Endodermal cell (in vitro differentiated cells): ENCODE results near the gene DTX3. TPM values are rescaled to one million over a fixed set of nuclear protein-coding genes. Genes with fewer than 3 reads are reported as not detected.

ENCODE experiments used
- DNase-seq: peaks from one replicate; pipeline ENCODE4 v3.0.0-alpha.2; 2017
- H3K27ac ChIP-seq: 2 replicates; pipeline ENCODE4 v1.5.1; 2013; ENCODE audit warnings: mild to moderate bottlenecking, low read depth, low read length, moderate library complexity
- H3K27me3 ChIP-seq: 2 replicates; pipeline ENCODE4 v1.6.1; 2013; ENCODE audit warnings: mild to moderate bottlenecking, low read length, moderate library complexity; ENCODE audit not compliant: insufficient read depth, control insufficient read depth, poor library complexity, severe bottlenecking
- H3K36me3 ChIP-seq: 2 replicates; pipeline ENCODE4 v1.7.0; 2013; ENCODE audit warnings: mild to moderate bottlenecking, low read length, moderate library complexity; ENCODE audit not compliant: control insufficient read depth, insufficient read depth
- H3K4me1 ChIP-seq: one replicate; pipeline ENCODE4 v1.7.0; 2013; ENCODE audit warnings: low read length; ENCODE audit not compliant: control insufficient read depth, insufficient read depth
- H3K4me3 ChIP-seq: 2 replicates; pipeline ENCODE4 v1.5.1; 2013; ENCODE audit warnings: mild to moderate bottlenecking, low read length, moderate library complexity
- H3K9ac ChIP-seq: 2 replicates; pipeline ENCODE4 v1.6.1; 2013; ENCODE audit warnings: mild to moderate bottlenecking, low read length, moderate library complexity; ENCODE audit not compliant: poor library complexity, severe bottlenecking; ENCODE audit errors: extremely low read depth
- H3K9me3 ChIP-seq: 2 replicates; pipeline ENCODE4 v1.6.1; 2013; ENCODE audit warnings: mild to moderate bottlenecking, low read length, moderate library complexity; ENCODE audit not compliant: control insufficient read depth
- H3K27ac Mint-ChIP-seq: 2 replicates; pipeline ENCODE4 v1.8.0; 2020; ENCODE audit warnings: mixed read lengths
- H3K27me3 Mint-ChIP-seq: 2 replicates; pipeline ENCODE4 v1.8.0; 2021; ENCODE audit warnings: mild to moderate bottlenecking, mixed read lengths; ENCODE audit not compliant: insufficient read depth
- H3K36me3 Mint-ChIP-seq: 2 replicates; pipeline ENCODE4 v1.8.0; 2020; ENCODE audit warnings: low read depth, mixed read lengths
- H3K4me1 Mint-ChIP-seq: 2 replicates; pipeline ENCODE4 v1.8.0; 2020; ENCODE audit warnings: mixed read lengths
- H3K4me3 Mint-ChIP-seq: 2 replicates; pipeline ENCODE4 v1.8.0; 2020; ENCODE audit warnings: mild to moderate bottlenecking, moderate library complexity, mixed read lengths
- H3K9me3 Mint-ChIP-seq: 2 replicates; pipeline ENCODE4 v1.8.0; 2020; ENCODE audit warnings: mild to moderate bottlenecking, mixed read lengths
- CTCF ChIP-seq: fragments of 200-600 bp; sonication (generic); conservative IDR thresholded peaks from 2 replicates; pipeline ENCODE4 v1.5.0; 2021; ENCODE audit warnings: antibody characterized with exemption, mild to moderate bottlenecking
- WGBS, 2 experiments: methylation state at CpG; one replicate each; pipeline versions ENCODE4 v1.1.5 to v1.1.7; 2013; ENCODE audit warnings: missing lambda C conversion rate in 2 of 2, mixed read lengths in 1 of 2; ENCODE audit not compliant: insufficient coverage in 1 of 2, insufficient read length in 1 of 2; 5-methylcytosine and 5-hydroxymethylcytosine counted together
- total RNA-seq, 2 donors: library from RNA; stranded (reverse); fragmentation: NEBNext Ultra II Directional in 1 of 2; extraction: Animal tissue kit (Norgen Biotek cat#: 25700) in 1 of 2; gene quantifications; 2 replicates in 1 of 2; 3 replicates in 1 of 2; pipeline ENCODE4 v1.2.1, GENCODE V29; 2021

The DTX3 gene
- total RNA-seq, 2 donors from 2014 or later = 59.6 to 62.6 TPM

DNA sequence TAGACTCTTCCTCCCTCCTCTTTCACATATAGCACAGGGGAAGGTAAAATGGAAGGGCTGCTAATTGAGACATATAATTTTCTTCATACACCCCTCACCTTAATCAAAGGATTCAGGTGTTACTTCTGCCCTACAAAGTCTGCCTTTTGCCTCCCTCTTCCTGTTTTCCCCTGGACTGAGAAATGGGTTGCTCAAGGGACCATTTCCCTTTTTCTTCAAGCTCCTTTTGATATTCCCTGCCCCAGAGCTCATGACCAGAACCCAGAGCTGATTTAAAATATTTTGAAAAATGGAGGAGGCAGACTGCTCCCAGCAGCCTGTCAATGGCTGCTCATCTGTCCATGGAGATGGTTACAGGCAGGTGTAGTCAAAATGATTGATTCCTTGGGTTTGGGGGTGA, 19.9 kb upstream of the DTX3 start:
- no peaks in the 10 kb centered on the region for H3K9me3 ChIP-seq
- no peak overlapping the region for H3K4me3 ChIP-seq
- Mint-ChIP-seq H3K27me3 (peaks cover 4% of the 10 kb centered on the region), H3K27ac (no peak overlapping the region), H3K36me3 (peaks cover 8% of the 10 kb centered on the region), H3K4me3 (no peak overlapping the region), H3K9me3 (no peaks in the 10 kb centered on the region), H3K4me1 (peaks cover 8% of the 10 kb centered on the region)
- H3K4me1 ChIP-seq = no peaks in the 10 kb centered on the region
- no peak overlapping the region for H3K9ac ChIP-seq
- no peak for DNase-seq
- H3K36me3 ChIP-seq = no peaks in the 10 kb centered on the region
- H3K27me3 ChIP-seq = peaks cover 61% of the 10 kb centered on the region
- TF ChIP-seq CTCF = no peak
- H3K27ac ChIP-seq = no peak overlapping the region

GRCh38 chr12:57585156-57585555, 19.5 kb upstream of the DTX3 start:
- Histone ChIP-seq H3K27ac (no peak overlapping the region), H3K27me3 (peaks cover 56% of the 10 kb centered on the region), H3K4me1 (no peaks in the 10 kb centered on the region), H3K36me3 (no peaks in the 10 kb centered on the region), H3K9me3 (no peaks in the 10 kb centered on the region), H3K9ac (no peak overlapping the region), H3K4me3 (no peak overlapping the region)
- Mint-ChIP-seq H3K36me3 (peaks cover 8% of the 10 kb centered on the region), H3K27ac (no peak overlapping the region), H3K9me3 (no peaks in the 10 kb centered on the region), H3K4me1 (peaks cover 8% of the 10 kb centered on the region), H3K4me3 (no peak overlapping the region), H3K27me3 (peaks cover 4% of the 10 kb centered on the region)
- 94 to 95% methylated on average over 2 of the region's 2 CpGs for WGBS, 2 experiments
- DNase-seq = no peak
- no peak for TF ChIP-seq CTCF

- H3K4me3 Mint-ChIP-seq = no peak overlapping the region
- Histone ChIP-seq H3K27ac (no peak overlapping the region), H3K9me3 (no peaks in the 10 kb centered on the region), H3K4me3 (no peak overlapping the region), H3K4me1 (no peaks in the 10 kb centered on the region), H3K36me3 (no peaks in the 10 kb centered on the region), H3K9ac (no peak overlapping the region), H3K27me3 (peaks cover 48% of the 10 kb centered on the region)
- peaks cover 7% of the 10 kb centered on the region for H3K27me3 Mint-ChIP-seq
- no peak overlapping the region for H3K27ac Mint-ChIP-seq
- DNase-seq = no peak
- no peaks in the 10 kb centered on the region for H3K9me3 Mint-ChIP-seq
- no peak for TF ChIP-seq CTCF
- peaks cover 13% of the 10 kb centered on the region for H3K4me1 Mint-ChIP-seq
- 93% methylated on average over 3 of the region's 3 CpGs; no CpG with 5 or more reads in 1 of the 2 experiments for WGBS, 2 experiments
- H3K36me3 Mint-ChIP-seq = peaks cover 8% of the 10 kb centered on the region
These were observed 18.5 kb upstream of the DTX3 start for GRCh38 chr12:57586128-57586527.
